CD4-positive, CD25-positive, alpha-beta regulatory T cell (primary cell): ENCODE measurements around the gene WWOX. TPM values are rescaled to one million over a fixed set of nuclear protein-coding genes. Genes with fewer than 3 reads are reported as not detected.

Source experiments
- ATAC-seq, 2 donors: fragments of 150-1000 bp; cut with Tn5 transposase; one replicate each; pipeline ENCODE4 v1.10.0; 2021; ENCODE audit warnings: low read depth in 2 of 2, moderate number of reproducible peaks in 2 of 2, moderate library complexity in 1 of 2
- DNase-seq, 3 donors: peaks; one replicate each; pipeline versions ENCODE4 v3.0.0 to v3.0.0-alpha.2; 2012 to 2022; ENCODE audit warnings: mixed read lengths in 1 of 3
- H3K27ac ChIP-seq: one replicate; pipeline ENCODE4 v1.7.0; 2013; ENCODE audit warnings: mild to moderate bottlenecking, low read length; ENCODE audit not compliant: insufficient read depth, poor library complexity, severe bottlenecking
- H3K27me3 ChIP-seq: one replicate; pipeline ENCODE4 v1.7.0; 2013; ENCODE audit warnings: low read length; ENCODE audit not compliant: control insufficient read depth, insufficient read depth
- H3K36me3 ChIP-seq: one replicate; pipeline ENCODE4 v1.7.0; 2013; ENCODE audit warnings: mild to moderate bottlenecking, low read length, moderate library complexity; ENCODE audit not compliant: control insufficient read depth, insufficient read depth
- H3K4me1 ChIP-seq: 2 replicates; pipeline ENCODE4 v1.7.0; 2013; ENCODE audit warnings: mild to moderate bottlenecking, low read length; ENCODE audit not compliant: insufficient read depth, control insufficient read depth, poor library complexity, severe bottlenecking
- H3K4me3 ChIP-seq: one replicate; pipeline ENCODE4 v1.7.0; 2013; ENCODE audit warnings: low read depth, mild to moderate bottlenecking, low read length, moderate library complexity
- H3K9me3 ChIP-seq, 2 experiments: 1 replicate in 1 of 2; 2 replicates in 1 of 2; pipeline ENCODE4 v1.7.0; 2013; ENCODE audit warnings: low read length in 2 of 2, mild to moderate bottlenecking in 1 of 2, moderate library complexity in 1 of 2; ENCODE audit not compliant: control insufficient read depth in 2 of 2
- H3K27ac Mint-ChIP-seq, 3 donors: one replicate each; pipeline ENCODE4 v1.8.0; 2020 to 2022; ENCODE audit warnings: mild to moderate bottlenecking in 3 of 3, mixed read lengths in 3 of 3, moderate library complexity in 2 of 3
- H3K27me3 Mint-ChIP-seq: one replicate; pipeline ENCODE4 v1.8.0; 2022; ENCODE audit warnings: mild to moderate bottlenecking, mixed read lengths
- H3K36me3 Mint-ChIP-seq: one replicate; pipeline ENCODE4 v1.8.0; 2020; ENCODE audit warnings: mixed read lengths
- H3K4me1 Mint-ChIP-seq, 4 donors: one replicate each; pipeline ENCODE4 v1.8.0; 2020 to 2022; ENCODE audit warnings: mixed read lengths in 4 of 4, mild to moderate bottlenecking in 1 of 4
- H3K4me3 Mint-ChIP-seq, 4 donors: one replicate each; pipeline ENCODE4 v1.8.0; 2020 to 2022; ENCODE audit warnings: mild to moderate bottlenecking in 4 of 4, mixed read lengths in 4 of 4, moderate library complexity in 3 of 4
- H3K9me3 Mint-ChIP-seq, 7 donors: one replicate each; pipeline ENCODE4 v1.8.0; 2020 to 2022; ENCODE audit warnings: mixed read lengths in 7 of 7, mild to moderate bottlenecking in 3 of 7, moderate library complexity in 2 of 7
- polyA plus RNA-seq, 4 donors: library from polyadenylated mRNA; unstranded; fragments of 300-500 nt; fragmentation: Illumina TruSeq; gene quantifications; one replicate each; pipeline ENCODE4 v1.2.3, GENCODE V29; 2021
- total RNA-seq: library from RNA; stranded (reverse); gene quantifications from one replicate; pipeline ENCODE4 v1.2.3, GENCODE V29; 2022

Gene WWOX
- total and polyA plus RNA-seq, 5 donors from 2014 or later, result 10.3 to 18.6 (median 12.8) TPM

GRCh38 chr16:78249832-78250231 lies 150.4 kb downstream of the WWOX start:
- H3K4me3 Mint-ChIP-seq, result no peak overlapping the region
- DNase-seq, result no peak
- Histone ChIP-seq H3K4me3 (no peak overlapping the region), H3K9me3 (no peaks in the 10 kb centered on the region), H3K27me3 (no peaks in the 10 kb centered on the region), H3K4me1 (no peaks in the 10 kb centered on the region), H3K36me3 (no peaks in the 10 kb centered on the region), H3K27ac (no peak overlapping the region)
- no peaks in the 10 kb centered on the region for H3K27me3 Mint-ChIP-seq
- peaks cover 0 to 2% (median 0%) of the 10 kb centered on the region in 4 donors for H3K4me1 Mint-ChIP-seq
- no peak for ATAC-seq
- peaks cover 7% of the 10 kb centered on the region for H3K36me3 Mint-ChIP-seq
- H3K27ac Mint-ChIP-seq, result no peak overlapping the region
- no peaks in the 10 kb centered on the region for H3K9me3 Mint-ChIP-seq

GRCh38 chr16:78251115-78251514 lies 151.7 kb downstream of the WWOX start:
- Histone ChIP-seq H3K9me3 (no peaks in the 10 kb centered on the region), H3K27me3 (no peaks in the 10 kb centered on the region), H3K27ac (no peak overlapping the region), H3K4me3 (no peak overlapping the region), H3K36me3 (no peaks in the 10 kb centered on the region), H3K4me1 (no peaks in the 10 kb centered on the region)
- Mint-ChIP-seq H3K9me3 (no peaks in the 10 kb centered on the region), H3K4me1 (no peaks in the 10 kb centered on the region), H3K27ac (no peak overlapping the region), H3K4me3 (no peak overlapping the region), H3K36me3 (peaks cover 7% of the 10 kb centered on the region), H3K27me3 (no peaks in the 10 kb centered on the region)
- DNase-seq (no peak), ATAC-seq (no peak)

GRCh38 chr16:78252757-78253156 lies 153.3 kb downstream of the WWOX start:
- Histone ChIP-seq H3K27me3 (no peaks in the 10 kb centered on the region), H3K4me3 (no peak overlapping the region), H3K27ac (no peak overlapping the region), H3K4me1 (no peaks in the 10 kb centered on the region), H3K9me3 (no peaks in the 10 kb centered on the region), H3K36me3 (no peaks in the 10 kb centered on the region)
- DNase-seq (no peak), ATAC-seq (no peak)
- H3K36me3 Mint-ChIP-seq, result peaks cover 3% of the 10 kb centered on the region
- no peak overlapping the region for H3K4me3 Mint-ChIP-seq
- H3K4me1 Mint-ChIP-seq, result no peaks in the 10 kb centered on the region
- H3K27ac Mint-ChIP-seq, result no peak overlapping the region
- no peaks in the 10 kb centered on the region for H3K9me3 Mint-ChIP-seq
- no peaks in the 10 kb centered on the region for H3K27me3 Mint-ChIP-seq

GRCh38 chr16:78254841-78255240 lies 155.4 kb downstream of the WWOX start:
- H3K27ac Mint-ChIP-seq, result no peak overlapping the region
- no peaks in the 10 kb centered on the region for H3K36me3 ChIP-seq
- H3K9me3 Mint-ChIP-seq, result no peaks in the 10 kb centered on the region
- no peaks in the 10 kb centered on the region for H3K9me3 ChIP-seq
- no peaks in the 10 kb centered on the region for H3K27me3 ChIP-seq
- no peaks in the 10 kb centered on the region for H3K4me1 ChIP-seq
- H3K4me3 ChIP-seq, result no peak overlapping the region
- ATAC-seq (no peak), DNase-seq (no peak)
- H3K4me1 Mint-ChIP-seq, result no peaks in the 10 kb centered on the region
- no peak overlapping the region for H3K27ac ChIP-seq
- no peak overlapping the region for H3K4me3 Mint-ChIP-seq
- no peaks in the 10 kb centered on the region for H3K36me3 Mint-ChIP-seq
- no peaks in the 10 kb centered on the region for H3K27me3 Mint-ChIP-seq

GRCh38 chr16:78256686-78257375 lies 157.4 kb downstream of the WWOX start:
- no peaks in the 10 kb centered on the region for H3K4me1 Mint-ChIP-seq
- H3K9me3 Mint-ChIP-seq, result no peaks in the 10 kb centered on the region

GRCh38 chr16:78257376-78257728 lies 157.9 kb downstream of the WWOX start:
- H3K27me3 Mint-ChIP-seq, result no peaks in the 10 kb centered on the region
- H3K27ac Mint-ChIP-seq, result no peak overlapping the region
- ATAC-seq (no peak), DNase-seq (no peak)
- Histone ChIP-seq H3K4me3 (no peak overlapping the region), H3K27me3 (no peaks in the 10 kb centered on the region), H3K36me3 (no peaks in the 10 kb centered on the region), H3K9me3 (no peaks in the 10 kb centered on the region), H3K4me1 (no peaks in the 10 kb centered on the region), H3K27ac (no peak overlapping the region)
- no peaks in the 10 kb centered on the region for H3K4me1 Mint-ChIP-seq
- H3K4me3 Mint-ChIP-seq, result no peak overlapping the region
- H3K36me3 Mint-ChIP-seq, result no peaks in the 10 kb centered on the region
- no peaks in the 10 kb centered on the region for H3K9me3 Mint-ChIP-seq

More at GRCh38 chr16:78256686-78257375, 157.4 kb downstream of the WWOX start:
- no peak overlapping the region for H3K4me3 ChIP-seq
- Mint-ChIP-seq H3K27ac (no peak overlapping the region), H3K4me3 (no peak overlapping the region), H3K36me3 (no peaks in the 10 kb centered on the region), H3K27me3 (no peaks in the 10 kb centered on the region)
- no peaks in the 10 kb centered on the region for H3K27me3 ChIP-seq
- no peak overlapping the region for H3K27ac ChIP-seq
- no peaks in the 10 kb centered on the region for H3K36me3 ChIP-seq
- no peak for ATAC-seq
- H3K9me3 ChIP-seq, result no peaks in the 10 kb centered on the region
- no peak for DNase-seq
- H3K4me1 ChIP-seq, result no peaks in the 10 kb centered on the region

- no peak overlapping the region for H3K27ac Mint-ChIP-seq
- no peaks in the 10 kb centered on the region for H3K27me3 ChIP-seq
- peaks cover 4% of the 10 kb centered on the region for H3K36me3 Mint-ChIP-seq
- H3K4me3 ChIP-seq, result no peak overlapping the region
- no peaks in the 10 kb centered on the region for H3K9me3 ChIP-seq
- H3K4me3 Mint-ChIP-seq, result no peak overlapping the region
- H3K27ac ChIP-seq, result no peak overlapping the region
- DNase-seq (no peak), ATAC-seq (no peak)
- no peaks in the 10 kb centered on the region for H3K4me1 Mint-ChIP-seq
- H3K27me3 Mint-ChIP-seq, result no peaks in the 10 kb centered on the region
- no peaks in the 10 kb centered on the region for H3K36me3 ChIP-seq
- H3K9me3 Mint-ChIP-seq, result peaks cover 0 to 2% (median 0%) of the 10 kb centered on the region in 7 donors
- no peaks in the 10 kb centered on the region for H3K4me1 ChIP-seq
Measured at GRCh38 chr16:78258375-78259065, 159.1 kb downstream of the WWOX start.

GRCh38 chr16:78259873-78260272 lies 160.4 kb downstream of the WWOX start:
- Histone ChIP-seq H3K36me3 (no peaks in the 10 kb centered on the region), H3K4me3 (no peak overlapping the region), H3K27ac (no peak overlapping the region), H3K9me3 (no peaks in the 10 kb centered on the region), H3K4me1 (no peaks in the 10 kb centered on the region), H3K27me3 (no peaks in the 10 kb centered on the region)
- H3K36me3 Mint-ChIP-seq, result peaks cover 11% of the 10 kb centered on the region
- no peak overlapping the region for H3K27ac Mint-ChIP-seq
- peaks cover 0 to 5% (median 0%) of the 10 kb centered on the region in 7 donors for H3K9me3 Mint-ChIP-seq
- no peak for ATAC-seq
- H3K4me1 Mint-ChIP-seq, result no peaks in the 10 kb centered on the region
- no peaks in the 10 kb centered on the region for H3K27me3 Mint-ChIP-seq
- H3K4me3 Mint-ChIP-seq, result no peak overlapping the region
- DNase-seq, result no peak
